GM12864 (cell line): ENCODE measurements around the gene GRK7.

Experiments used
- DNase-seq: peaks from one replicate; pipeline ENCODE4 v3.0.0-alpha.2; 2011; ENCODE audit warnings: low read depth
- H3K4me3 ChIP-seq: 2 replicates; pipeline ENCODE4 v1.5.1; 2011; ENCODE audit warnings: mild to moderate bottlenecking, low read depth, low read length, control low read depth
- TF ChIP-seq, protein P1 (sequence below): IDR thresholded peaks from 2 replicates; pipeline ENCODE4 v1.5.1; 2011; ENCODE audit warnings: low read depth, mild to moderate bottlenecking, moderate library complexity, low read length, control low read depth, inconsistent platforms; ENCODE audit errors: missing control alignments

Gene GRK7

DNA sequence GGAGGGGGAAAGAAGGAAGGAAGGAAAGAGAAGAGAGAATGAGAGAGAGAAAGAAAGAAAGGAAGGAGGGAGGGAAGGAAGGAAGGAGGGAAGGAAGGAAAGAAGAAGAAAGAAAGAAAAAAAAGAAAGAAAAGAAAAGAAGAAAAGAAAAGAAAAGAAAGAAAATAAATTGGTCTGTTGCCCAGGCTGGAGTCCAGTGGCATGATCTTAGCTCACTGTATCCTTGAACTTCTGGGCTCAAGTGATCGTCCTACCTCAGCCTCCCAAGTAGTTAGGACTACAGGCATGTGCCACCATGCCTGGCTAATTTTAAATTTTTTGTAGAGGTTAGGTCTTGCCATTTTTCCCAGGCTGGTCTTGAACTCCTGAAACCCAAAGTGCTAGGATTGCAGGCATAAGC lies 36.7 kb upstream of the GRK7 start:
- TF ChIP-seq, protein P1, sequence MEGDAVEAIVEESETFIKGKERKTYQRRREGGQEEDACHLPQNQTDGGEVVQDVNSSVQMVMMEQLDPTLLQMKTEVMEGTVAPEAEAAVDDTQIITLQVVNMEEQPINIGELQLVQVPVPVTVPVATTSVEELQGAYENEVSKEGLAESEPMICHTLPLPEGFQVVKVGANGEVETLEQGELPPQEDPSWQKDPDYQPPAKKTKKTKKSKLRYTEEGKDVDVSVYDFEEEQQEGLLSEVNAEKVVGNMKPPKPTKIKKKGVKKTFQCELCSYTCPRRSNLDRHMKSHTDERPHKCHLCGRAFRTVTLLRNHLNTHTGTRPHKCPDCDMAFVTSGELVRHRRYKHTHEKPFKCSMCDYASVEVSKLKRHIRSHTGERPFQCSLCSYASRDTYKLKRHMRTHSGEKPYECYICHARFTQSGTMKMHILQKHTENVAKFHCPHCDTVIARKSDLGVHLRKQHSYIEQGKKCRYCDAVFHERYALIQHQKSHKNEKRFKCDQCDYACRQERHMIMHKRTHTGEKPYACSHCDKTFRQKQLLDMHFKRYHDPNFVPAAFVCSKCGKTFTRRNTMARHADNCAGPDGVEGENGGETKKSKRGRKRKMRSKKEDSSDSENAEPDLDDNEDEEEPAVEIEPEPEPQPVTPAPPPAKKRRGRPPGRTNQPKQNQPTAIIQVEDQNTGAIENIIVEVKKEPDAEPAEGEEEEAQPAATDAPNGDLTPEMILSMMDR: no peak
- no peak for DNase-seq

DNA sequence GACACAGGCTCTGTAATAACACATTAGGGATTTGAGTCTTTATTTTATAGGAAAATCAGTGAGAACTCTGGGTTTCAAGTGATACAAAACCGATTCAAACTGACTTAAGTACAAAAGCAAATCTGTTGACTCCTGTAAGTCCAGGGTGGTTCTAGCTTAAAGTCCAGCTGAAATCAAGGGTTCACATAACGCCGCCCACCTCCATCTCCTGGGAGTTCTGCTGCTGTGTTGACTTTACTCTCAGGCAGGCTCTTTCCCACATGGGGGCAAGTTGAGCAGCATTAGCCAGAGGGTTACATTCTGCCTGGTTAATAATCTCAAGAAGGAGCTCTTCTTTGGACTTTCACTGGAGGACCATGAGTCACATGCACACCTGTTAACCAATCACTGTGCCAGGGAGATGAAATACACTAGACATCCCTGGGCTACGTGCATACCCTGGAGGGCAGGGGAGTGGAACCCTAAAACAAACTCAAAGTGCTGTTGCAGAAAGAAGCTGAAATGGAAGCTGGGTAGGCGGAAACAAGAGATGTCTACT lies 34.8 kb upstream of the GRK7 start:
- no peak overlapping the region for H3K4me3 ChIP-seq
- no peak for DNase-seq
- TF ChIP-seq, protein P1: no peak

More for the DNA sequence above, 36.7 kb upstream of the GRK7 start:
- no peak overlapping the region for H3K4me3 ChIP-seq

DNA sequence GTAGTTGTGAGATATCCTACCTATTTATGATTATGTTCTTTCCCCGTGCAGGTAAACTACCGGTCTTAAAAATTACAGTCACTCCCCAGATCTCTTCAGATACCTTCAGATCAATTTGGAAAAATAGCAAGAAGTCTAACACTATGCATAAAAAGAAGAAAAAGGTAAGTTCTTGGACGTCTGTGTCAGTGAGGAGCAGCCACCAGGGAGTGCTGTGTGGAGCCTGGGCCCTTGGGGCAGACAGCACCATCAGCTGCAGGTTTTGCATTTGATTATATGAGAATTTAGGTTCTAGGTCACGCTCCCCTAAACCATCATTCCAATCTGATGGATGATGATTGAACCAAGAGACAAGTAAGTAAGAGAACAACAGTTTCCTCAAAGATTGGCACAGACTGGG lies 34.0 kb upstream of the GRK7 start:
- no peak overlapping the region for H3K4me3 ChIP-seq
- no peak for DNase-seq
- TF ChIP-seq, protein P1: peak; percentile 27

DNA sequence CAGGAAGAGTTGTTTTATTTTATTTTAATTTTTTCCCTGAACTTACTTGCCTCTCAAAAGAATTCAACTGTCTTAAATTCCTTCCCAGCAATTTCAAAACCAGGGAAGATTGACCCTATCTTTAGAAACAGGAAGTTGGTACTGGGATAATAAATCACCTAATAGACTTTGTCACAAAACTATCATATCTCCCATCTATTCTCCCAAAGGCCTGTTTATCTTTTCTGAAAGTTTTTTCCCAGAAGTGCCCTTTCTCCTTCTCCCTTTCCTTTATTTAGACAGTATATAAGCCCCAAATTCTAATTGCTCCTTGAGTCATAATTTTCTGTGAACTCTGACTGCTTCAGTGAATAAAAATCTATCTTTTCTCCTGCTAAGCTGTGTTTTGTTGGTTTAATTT lies 28.0 kb upstream of the GRK7 start:
- no peak for DNase-seq
- TF ChIP-seq, protein P1: no peak
- no peak overlapping the region for H3K4me3 ChIP-seq

DNA sequence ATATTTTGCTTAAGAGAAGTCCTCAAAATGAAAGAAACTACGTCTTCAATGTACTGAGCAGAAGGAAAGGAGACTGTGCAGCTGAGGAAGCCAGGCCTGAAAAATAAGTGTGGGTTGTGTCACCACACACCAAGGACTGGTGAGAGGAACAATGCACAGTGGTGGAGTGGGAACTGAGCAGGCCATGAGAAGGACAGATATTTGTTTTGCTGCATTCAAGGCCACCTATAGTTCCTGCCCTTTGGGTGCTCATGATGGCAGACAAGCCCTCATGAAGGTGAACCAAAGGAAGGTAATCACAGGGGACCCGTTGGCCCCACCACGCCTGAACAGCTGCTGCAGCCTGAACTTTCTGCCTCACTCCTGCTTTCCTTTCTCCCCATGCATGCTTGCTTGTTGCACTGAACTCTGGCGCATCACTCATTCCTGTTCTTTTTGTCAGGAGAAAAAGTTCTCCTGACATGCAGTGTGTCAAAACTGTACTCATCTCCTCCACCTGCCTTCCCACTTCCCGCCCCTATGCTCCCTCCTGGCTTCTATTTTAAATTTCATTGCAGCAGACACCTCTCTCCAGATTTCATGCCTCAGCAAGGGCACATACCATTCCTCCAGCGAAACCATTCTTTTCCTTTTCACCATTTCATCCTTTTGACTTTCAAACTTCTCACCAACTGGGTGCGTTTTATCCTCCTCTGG lies 27.3 kb upstream of the GRK7 start:
- no peak overlapping the region for H3K4me3 ChIP-seq
- no peak for DNase-seq
- TF ChIP-seq, protein P1: no peak

DNA sequence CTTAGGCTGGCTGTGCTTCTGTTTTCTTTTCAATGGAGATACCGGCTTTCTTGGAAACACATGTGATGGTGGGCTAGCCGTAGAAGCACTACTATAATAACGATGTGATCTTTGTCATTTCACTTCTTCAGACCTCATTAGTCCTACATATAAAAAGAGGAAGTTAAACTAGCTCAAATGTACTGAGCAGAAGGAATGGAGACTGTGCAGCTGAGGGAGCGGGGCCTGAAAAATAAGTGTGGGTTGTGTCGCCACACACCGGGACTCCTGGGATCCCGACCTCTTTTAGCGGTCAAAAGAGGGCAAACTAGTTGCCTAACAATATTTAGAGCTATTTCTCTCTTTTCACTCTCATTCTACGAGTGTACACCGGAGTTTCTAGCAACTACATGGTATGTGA lies 26.1 kb upstream of the GRK7 start:
- TF ChIP-seq, protein P1: peak; percentile 20
- H3K4me3 ChIP-seq: no peak overlapping the region
- no peak for DNase-seq

DNA sequence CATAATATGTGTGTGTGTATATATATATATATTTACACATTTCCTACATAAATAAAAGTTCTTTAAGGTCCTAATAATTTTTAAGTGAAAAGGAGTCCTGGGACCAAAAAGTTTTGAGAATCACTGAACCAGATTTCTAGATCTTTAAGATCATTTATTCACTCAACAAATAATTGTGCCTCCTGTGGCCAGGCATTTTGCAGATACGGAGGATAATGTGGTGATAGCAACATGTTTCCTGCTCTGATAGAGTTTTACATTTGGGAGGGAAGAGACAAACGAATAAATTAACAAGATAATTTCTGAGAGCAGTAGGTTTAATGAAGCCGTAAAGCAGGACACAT lies 25.6 kb upstream of the GRK7 start:
- TF ChIP-seq, protein P1: no peak

More for the DNA sequence above, 25.6 kb upstream of the GRK7 start:
- peak overlapping the region; percentile 2; the same call in 1 of the 2 replicates for H3K4me3 ChIP-seq
- no peak for DNase-seq
